Urothelium cell line (cell line): ENCODE measurements around the gene ARL6IP1.
A peak's percentile ranks its signal among the peaks of the same experiment; 100 is the strongest.

Experiments used
- DNase-seq: peaks from one replicate; pipeline ENCODE4 v3.0.0; 2011; ENCODE audit warnings: low spot score, mixed read lengths
- FAIRE-seq: peaks from 2 replicates; lab custom pipeline; 2011; peaks lifted over from hg19 to GRCh38; lab: Jason Lieb, UNC

The ARL6IP1 gene

GRCh38 chr16:18801145-18801972 is at the start of gene ARL6IP1:
Gene ARL6IP1 (minus strand): TSS chr16:18801549. CDS start chr16:18801466, 83 bp downstream.
- DNase-seq (peak; percentile 96), FAIRE-seq (peak; percentile 88)

- FAIRE-seq (no peak), DNase-seq (no peak)
Observed at GRCh38 chr16:18846416-18846815, 45.1 kb upstream of the ARL6IP1 start.

- FAIRE-seq (no peak), DNase-seq (no peak)
Observed at GRCh38 chr16:18842565-18842964, 41.2 kb upstream of the ARL6IP1 start.

GRCh38 chr16:18841833-18842525 is 40.6 kb upstream of the ARL6IP1 start:
- FAIRE-seq: no peak
- DNase-seq: no peak

GRCh38 chr16:18839555-18839954 is 38.2 kb upstream of the ARL6IP1 start:
- no peak for FAIRE-seq
- DNase-seq: no peak

GRCh38 chr16:18836702-18837101 is 35.4 kb upstream of the ARL6IP1 start:
- DNase-seq (no peak), FAIRE-seq (no peak)

GRCh38 chr16:18834864-18835263 is 33.5 kb upstream of the ARL6IP1 start:
- FAIRE-seq: no peak
- no peak for DNase-seq

- FAIRE-seq: no peak
- DNase-seq: no peak
Observed at GRCh38 chr16:18833707-18834505, 32.6 kb upstream of the ARL6IP1 start.

GRCh38 chr16:18832613-18833012 is 31.3 kb upstream of the ARL6IP1 start:
- no peak for DNase-seq

GRCh38 chr16:18832006-18832405 is 30.7 kb upstream of the ARL6IP1 start:
- no peak for FAIRE-seq
- no peak for DNase-seq

More at GRCh38 chr16:18832613-18833012, 31.3 kb upstream of the ARL6IP1 start:
- no peak for FAIRE-seq

GRCh38 chr16:18829251-18829650 is 27.9 kb upstream of the ARL6IP1 start:
- FAIRE-seq: no peak
- DNase-seq: no peak

- DNase-seq (no peak), FAIRE-seq (no peak)
Observed at GRCh38 chr16:18827890-18828289, 26.5 kb upstream of the ARL6IP1 start.

- FAIRE-seq (no peak), DNase-seq (no peak)
Observed at GRCh38 chr16:18816286-18816685, 14.9 kb upstream of the ARL6IP1 start.

GRCh38 chr16:18811925-18812324 is 10.6 kb upstream of the ARL6IP1 start:
- DNase-seq: no peak
- FAIRE-seq: no peak

GRCh38 chr16:18809165-18809564 is 7.8 kb upstream of the ARL6IP1 start:
- DNase-seq (no peak), FAIRE-seq (no peak)

GRCh38 chr16:18805257-18805773 is 4.0 kb upstream of the ARL6IP1 start:
- DNase-seq: no peak
- no peak for FAIRE-seq

GRCh38 chr16:18804540-18804939 is 3.2 kb upstream of the ARL6IP1 start:
- FAIRE-seq (no peak), DNase-seq (no peak)

- no peak for FAIRE-seq
- no peak for DNase-seq
Observed at GRCh38 chr16:18803569-18804462, 2.5 kb upstream of the ARL6IP1 start.

- no peak for DNase-seq
- FAIRE-seq: no peak
Observed at GRCh38 chr16:18802767-18803343, 1.5 kb upstream of the ARL6IP1 start.

- FAIRE-seq (no peak), DNase-seq (peak; percentile 11)
Observed at GRCh38 chr16:18800775-18801144, 589 bp downstream of the ARL6IP1 start.
